HG03575 (cell line): ENCODE measurements around the gene ZXDC.

Experiments used
- ATAC-seq: cut with Tn5 transposase; IDR thresholded peaks from one replicate; pipeline ENCODE4 v1.9.1; 2021; ENCODE audit not compliant: unreplicated experiment, insufficient number of reproducible peaks, low FRiP score; ENCODE audit errors: extremely low read depth

ZXDC gene

DNA sequence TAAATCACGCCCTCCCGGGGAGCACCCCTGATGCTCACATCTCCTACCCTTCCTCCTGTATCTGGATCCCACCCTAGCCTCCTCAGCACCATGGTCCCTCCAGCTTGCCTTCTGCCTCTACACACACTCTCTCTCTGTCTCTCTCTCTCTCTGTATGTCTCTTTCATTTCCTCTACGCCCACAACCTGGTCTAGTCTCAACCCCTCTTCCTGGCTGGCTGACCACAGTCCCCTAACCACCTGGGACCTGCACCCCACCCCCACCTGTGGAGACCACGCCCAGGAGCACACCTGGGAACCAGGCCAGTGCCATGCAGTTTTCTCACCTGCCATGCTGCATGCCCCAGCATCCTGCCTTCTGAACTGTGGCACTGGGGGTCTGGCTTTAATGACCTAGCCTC is 84.9 kb downstream of the ZXDC start:
- no peak for ATAC-seq

- ATAC-seq = no peak
Measured at GRCh38 chr3:126390201-126390600, 85.5 kb downstream of the ZXDC start.

DNA sequence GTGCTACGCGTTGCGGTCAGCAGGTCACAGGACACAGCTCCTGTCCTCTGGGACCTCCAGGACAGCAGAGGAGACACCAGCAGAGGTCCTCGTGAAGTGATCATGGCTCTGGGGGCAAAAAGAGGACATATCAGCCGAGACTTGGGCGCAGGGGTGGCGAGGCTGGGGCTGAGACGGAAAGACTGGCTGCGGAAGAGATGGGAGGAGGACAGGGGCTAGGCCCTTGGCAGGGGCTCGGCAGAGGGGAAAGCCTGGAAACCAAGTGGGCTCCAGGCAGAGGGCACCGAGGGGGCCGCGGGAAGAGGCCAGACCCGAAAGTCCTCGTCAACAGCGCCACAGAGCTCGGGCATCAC is 85.9 kb downstream of the ZXDC start:
- no peak for ATAC-seq

GRCh38 chr3:126389112-126389793 is 86.4 kb downstream of the ZXDC start:
- ATAC-seq = no peak
